ENCODE results near the gene DGKG. TPM values are rescaled to one million over a fixed set of nuclear protein-coding genes. Genes with fewer than 3 reads are reported as not detected.

DGKG gene
- total RNA-seq, 1 experiment from 2014 or later: 20.3 TPM

Other genes starting within 250 kb of the DGKG start
- 0.13 and 0.94 TPM in 2 replicates for gene CRYGS, start 182.1 kb upstream of the DGKG start, total RNA-seq (2014; rRNA removed; shearing (Covaris generic))
- gene TBCCD1, start 205.1 kb upstream of the DGKG start, total RNA-seq (2014; rRNA removed; shearing (Covaris generic)): 21.8 and 28.3 TPM in 2 replicates
- 103 and 104 TPM in 2 replicates for gene DNAJB11, start 208.5 kb upstream of the DGKG start, total RNA-seq (2014; rRNA removed; shearing (Covaris generic))

Data from HT1080 (cell line).